ENCODE results near the gene C11orf54.
A peak's percentile ranks its signal among the peaks of the same experiment; 100 is the strongest.
"Not testable (repeated sequence)": the region's sequence is repeated elsewhere in the genome, so short reads cannot be mapped to it uniquely, and the experiment has no call there.

The C11orf54 gene

DNA sequence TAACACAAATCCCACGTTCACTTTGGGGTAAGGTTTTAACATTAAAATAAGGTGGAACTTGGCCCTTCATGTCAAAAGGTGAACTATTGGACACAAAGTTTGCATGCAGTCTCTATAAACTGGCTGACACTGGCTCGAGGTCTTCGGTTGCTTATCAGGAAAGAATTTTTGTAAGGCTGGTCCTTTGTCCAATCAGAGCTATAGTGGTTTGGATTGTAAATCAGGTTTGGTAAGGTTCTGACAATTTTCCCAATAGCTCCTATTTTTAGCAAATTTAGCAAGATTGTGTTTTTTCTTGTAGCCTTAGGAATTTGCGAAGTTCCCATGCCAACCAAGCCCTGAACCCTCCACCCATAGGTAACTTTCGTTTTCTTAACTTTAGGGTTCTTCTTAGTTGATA, 25.0 kb downstream of the C11orf54 start:
- DNase-seq (ENCODE audit: low read depth) = no peak

- no peak for DNase-seq (ENCODE audit: low read depth)
Observed at GRCh38 chr11:93767018-93767417, 25.5 kb downstream of the C11orf54 start.

GRCh38 chr11:93770160-93770559, 28.7 kb downstream of the C11orf54 start:
- no peak for DNase-seq (ENCODE audit: low read depth)

GRCh38 chr11:93772123-93772522, 30.7 kb downstream of the C11orf54 start:
- no peak for DNase-seq (ENCODE audit: low read depth)

DNA sequence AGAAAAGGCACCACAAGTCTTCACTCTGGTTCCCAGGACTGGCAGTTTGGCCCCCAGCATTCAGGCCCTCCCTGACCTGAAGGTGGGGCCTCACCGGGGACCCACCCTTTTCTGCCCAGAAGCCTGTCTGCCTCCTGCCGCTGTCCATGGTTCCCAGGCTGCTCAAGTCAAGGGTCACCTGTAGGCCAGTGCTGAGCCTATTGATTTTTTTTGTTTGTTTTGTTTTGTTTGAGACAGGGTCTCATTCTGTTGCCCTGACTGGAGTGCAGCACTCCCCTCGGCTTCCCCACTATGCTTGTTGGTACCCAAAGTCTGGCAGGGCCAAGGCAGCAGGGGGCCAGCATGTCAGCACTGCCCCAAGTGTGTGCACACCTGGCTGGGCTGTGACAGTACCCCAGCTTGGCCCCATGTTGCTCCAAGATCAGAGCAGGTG, 31.6 kb downstream of the C11orf54 start:
- DNase-seq (ENCODE audit: low read depth) = no peak

DNA sequence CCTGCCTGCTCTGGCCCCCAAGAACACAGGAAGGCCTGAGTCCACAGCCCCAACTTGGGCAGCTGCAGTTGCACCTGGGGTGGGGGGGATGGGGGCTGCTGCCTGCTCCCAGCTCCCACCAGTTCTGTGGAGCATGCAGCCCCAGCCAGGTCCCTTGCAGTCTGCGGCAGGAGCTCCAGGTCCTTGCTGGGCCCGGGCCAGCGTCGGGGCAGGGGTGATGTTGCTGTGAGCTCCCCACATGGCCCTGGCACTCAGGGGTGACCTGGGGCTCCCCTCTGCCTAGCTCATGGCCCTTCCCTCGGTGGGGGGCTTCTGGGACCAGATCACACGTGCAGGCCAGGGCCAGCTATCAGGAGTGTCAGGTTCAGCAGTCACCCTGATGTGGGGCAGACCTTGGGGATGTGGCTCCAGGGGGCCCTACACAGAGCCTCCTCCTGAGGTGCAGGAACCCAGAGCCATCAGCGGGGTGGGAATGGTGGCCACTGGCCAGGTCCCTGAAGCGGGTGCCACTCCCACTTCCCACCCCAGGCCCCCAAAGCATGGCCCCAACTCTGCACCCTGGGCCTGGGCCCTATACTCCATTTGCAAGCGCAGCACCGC, 32.2 kb downstream of the C11orf54 start:
- no peak for DNase-seq (ENCODE audit: low read depth)

DNA sequence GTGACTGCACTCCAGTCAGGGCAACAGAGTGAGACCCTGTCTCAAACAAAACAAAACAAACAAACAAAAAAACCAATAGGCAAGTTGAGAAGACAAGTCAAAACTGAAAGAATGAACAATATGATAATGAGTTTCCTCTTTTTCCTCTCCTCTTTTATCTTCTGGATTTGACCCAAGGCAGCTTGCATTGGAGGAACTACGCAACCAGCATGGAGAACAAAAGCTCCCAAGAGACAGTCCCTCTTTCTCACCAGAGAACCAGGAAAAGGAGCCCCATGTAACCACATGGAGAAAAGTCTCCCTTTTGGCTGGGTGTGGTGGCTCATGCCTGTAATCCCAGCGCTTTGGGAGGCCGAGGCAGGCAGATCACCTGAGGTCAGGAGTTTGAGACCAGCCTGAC, 33.1 kb downstream of the C11orf54 start:
- DNase-seq (ENCODE audit: low read depth) = not testable (repeated sequence)

DNA sequence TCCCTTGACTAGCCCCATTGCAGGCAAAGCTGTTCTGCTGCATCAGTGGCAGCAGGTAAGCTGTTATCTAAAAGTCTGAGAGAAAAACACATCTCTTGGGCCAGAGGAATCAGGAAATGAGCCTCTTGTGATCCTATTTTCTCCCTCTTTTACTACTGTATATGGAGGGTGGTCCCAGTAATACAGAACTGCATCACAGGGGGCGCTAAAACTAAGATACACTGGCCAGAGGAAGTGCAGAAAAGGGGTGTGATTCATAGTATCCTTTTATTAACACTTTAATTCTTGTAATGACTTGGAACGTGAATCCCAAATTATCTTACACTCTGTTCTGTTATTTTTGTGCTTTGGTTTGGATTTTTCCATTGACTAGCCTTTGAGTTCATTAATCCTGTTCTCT, 33.8 kb downstream of the C11orf54 start:
- no peak for DNase-seq (ENCODE audit: low read depth)

GRCh38 chr11:93783362-93783761, 41.9 kb downstream of the C11orf54 start:
- DNase-seq (ENCODE audit: low read depth) = no peak

DNA sequence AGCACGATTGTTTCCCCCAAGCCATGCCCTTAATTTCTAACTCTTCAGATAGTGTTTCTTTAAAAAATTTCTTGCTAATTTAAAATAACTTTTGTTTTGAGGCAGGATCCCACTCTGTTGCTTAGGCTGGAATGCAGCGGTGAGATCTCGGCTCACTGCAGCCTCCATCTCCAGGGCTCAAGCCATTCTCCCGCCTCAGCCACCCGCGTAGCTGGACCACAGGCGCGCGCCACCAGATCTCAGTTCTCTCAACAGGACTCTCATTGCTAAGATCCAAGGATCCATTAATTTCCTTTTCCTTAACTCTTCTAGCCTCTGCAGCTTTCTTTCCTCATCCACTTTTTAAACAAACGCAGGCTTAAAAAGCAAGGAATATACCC, 42.3 kb downstream of the C11orf54 start:
- no peak for DNase-seq (ENCODE audit: low read depth)

DNA sequence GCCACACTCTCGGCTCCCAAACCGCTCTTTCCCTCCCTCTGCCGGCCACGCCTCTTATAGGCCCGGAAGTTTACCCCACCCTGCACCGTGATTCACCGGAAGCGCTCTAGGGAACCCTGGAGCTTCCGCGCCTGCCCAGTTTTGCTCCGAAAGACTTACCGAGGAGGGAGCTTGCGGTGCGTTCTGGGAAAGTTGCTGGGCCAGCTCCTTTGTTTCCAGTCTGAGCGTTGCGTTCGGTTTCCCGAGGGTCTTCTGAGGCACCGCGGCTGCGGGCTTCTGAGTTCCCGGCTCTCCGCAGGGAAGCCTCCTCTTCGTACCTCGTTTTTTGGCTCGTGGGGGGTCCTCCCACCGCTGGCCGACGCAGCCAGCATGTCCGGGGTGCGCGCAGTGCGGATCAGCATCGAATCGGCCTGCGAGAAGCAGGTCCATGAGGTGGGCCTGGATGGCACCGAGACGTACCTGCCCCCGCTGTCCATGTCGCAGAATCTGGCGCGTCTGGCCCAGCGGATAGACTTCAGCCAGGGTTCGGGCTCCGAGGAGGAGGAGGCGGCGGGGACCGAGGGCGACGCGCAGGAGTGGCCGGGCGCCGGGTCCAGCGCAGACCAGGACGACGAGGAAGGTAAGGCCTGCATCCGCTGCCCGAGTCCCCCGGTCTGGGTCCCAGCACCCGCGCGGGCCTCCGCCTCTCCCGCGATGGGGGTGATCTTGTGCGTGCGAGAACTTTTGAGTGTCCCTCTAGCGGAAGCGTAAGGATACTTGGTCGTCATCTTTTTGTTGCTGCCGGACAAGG, 42.9 kb downstream of the C11orf54 start, which contains the start of gene MED17:
TSS of gene MED17 (plus strand) at position 138 of the 790 bp plus-strand sequence. CDS start at position 370, 232 bp downstream.
- DNase-seq (ENCODE audit: low read depth) = peak; percentile 78

GRCh38 chr11:93784935-93785360, 43.5 kb downstream of the C11orf54 start:
- DNase-seq (ENCODE audit: low read depth) = no peak

GRCh38 chr11:93791493-93791892, 50.0 kb downstream of the C11orf54 start:
- no peak for DNase-seq (ENCODE audit: low read depth)

- DNase-seq (ENCODE audit: low read depth) = no peak
Observed at GRCh38 chr11:93796441-93797231, 55.2 kb downstream of the C11orf54 start.

GRCh38 chr11:93801366-93801765, 59.9 kb downstream of the C11orf54 start:
- no peak for DNase-seq (ENCODE audit: low read depth)

DNA sequence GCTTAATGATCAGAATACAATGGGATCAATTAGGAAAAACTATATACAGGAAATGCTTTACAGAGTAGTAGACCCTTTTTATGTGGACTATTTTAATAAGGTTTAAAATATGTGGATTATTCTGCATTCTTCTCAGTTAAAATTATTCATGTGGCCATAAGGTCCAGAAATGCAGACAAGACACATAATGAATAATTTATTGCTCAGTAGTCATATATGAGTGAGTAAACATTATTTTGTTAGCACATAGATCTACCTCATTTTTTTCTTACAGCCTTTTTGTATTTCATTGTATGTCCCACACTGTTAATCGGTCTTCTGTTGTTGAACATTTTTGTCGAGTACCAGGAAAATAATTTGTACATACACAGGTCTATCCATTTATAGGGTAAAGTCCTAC, 63.4 kb downstream of the C11orf54 start:
- no peak for DNase-seq (ENCODE audit: low read depth)

DNA sequence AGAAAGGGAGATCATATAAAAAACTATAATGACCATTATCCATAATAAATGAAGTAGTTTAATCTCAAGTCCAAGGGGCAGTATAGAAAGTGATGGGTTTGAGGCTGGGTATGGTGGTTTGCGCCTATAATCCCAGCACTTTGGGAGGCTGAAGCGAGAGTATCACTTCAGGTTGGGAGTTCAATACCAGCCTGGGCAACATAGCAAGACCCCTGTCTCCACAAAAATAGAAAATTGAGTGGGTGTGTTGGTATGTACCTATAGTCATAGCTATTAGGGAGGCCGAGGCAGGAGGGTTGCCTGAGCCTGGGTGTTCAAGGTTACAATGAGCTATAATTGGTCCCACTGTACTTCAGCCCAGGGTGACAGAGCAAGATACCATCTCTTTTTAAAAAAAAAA, 66.5 kb downstream of the C11orf54 start:
- DNase-seq (ENCODE audit: low read depth) = no peak

DNA sequence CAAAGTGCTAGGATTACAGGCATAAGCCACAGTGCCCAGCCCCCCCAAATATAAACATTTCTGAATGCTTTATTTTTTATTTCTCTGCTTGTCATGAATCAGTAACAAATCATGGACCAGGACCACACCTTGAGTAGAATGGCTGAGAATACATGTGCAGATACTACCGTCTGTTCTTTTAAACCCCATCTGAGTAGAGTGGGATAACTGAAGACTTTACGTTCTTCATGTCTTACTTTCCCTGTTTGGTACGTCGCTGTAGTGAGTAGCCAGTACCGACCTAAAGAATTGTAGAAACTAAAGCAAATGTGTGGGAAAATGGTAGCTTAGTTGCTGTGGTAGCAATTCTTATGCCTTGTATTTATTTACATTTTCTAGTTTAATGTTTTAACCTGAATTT, 72.5 kb downstream of the C11orf54 start:
- DNase-seq (ENCODE audit: low read depth) = no peak
